B cell (primary cell): ENCODE results near the gene SFMBT1. TPM values are rescaled to one million over a fixed set of nuclear protein-coding genes. Genes with fewer than 3 reads are reported as not detected.

Source experiments
- ATAC-seq: fragments of 200-7000 bp; cut with Tn5 transposase; one replicate; pipeline ENCODE4 v1.10.0; 2021; ENCODE audit warnings: low read depth, mild to moderate bottlenecking, moderate number of reproducible peaks, moderate library complexity
- CTCF ChIA-PET: fragments of 350-600 bp; sonication (Branson Sonifier 250); formaldehyde crosslinking; loops from one replicate; lab custom pipeline; 2021; ENCODE audit warnings: antibody characterized with exemption, inconsistent platforms; lab: Charles Lee
- POLR2A ChIA-PET: fragments of 350-600 bp; sonication (Branson Sonifier 250); formaldehyde crosslinking; loops from one replicate; lab custom pipeline; 2021; ENCODE audit warnings: antibody characterized with exemption; lab: Charles Lee
- DNase-seq: peaks from one replicate; pipeline ENCODE4 v3.0.0; 2013
- H2AFZ ChIP-seq: 2 replicates; pipeline ENCODE4 v1.6.1; 2012; ENCODE audit warnings: mild to moderate bottlenecking, low read depth, low read length; ENCODE audit not compliant: insufficient read depth, poor library complexity, severe bottlenecking
- H3K27ac ChIP-seq, 2 donors: 1 replicate in 1 of 2; 2 replicates in 1 of 2; pipeline ENCODE4 v1.5.1; 2012 to 2013; ENCODE audit warnings: low read length in 2 of 2, mild to moderate bottlenecking in 2 of 2, moderate library complexity in 1 of 2
- H3K27me3 ChIP-seq, 4 experiments: fragments of 200-600 bp in 1 of 4; sonication (generic) in 1 of 4; replicated peaks in 1 of 4; 1 replicate in 2 of 4; 2 replicates in 2 of 4; pipeline versions ENCODE4 v1.6.1 to v1.7.0; 2013 to 2016; ENCODE audit warnings: low read length in 3 of 4, mild to moderate bottlenecking in 2 of 4, mixed read lengths in 1 of 4, moderate library complexity in 1 of 4; ENCODE audit not compliant: insufficient read depth in 4 of 4, control insufficient read depth in 3 of 4; ENCODE audit errors: control extremely low read depth in 1 of 4
- H3K36me3 ChIP-seq, 2 experiments: replicated peaks in 1 of 2; 1 replicate in 1 of 2; 2 replicates in 1 of 2; pipeline versions ENCODE4 v1.6.1 to v1.7.1; 2013; ENCODE audit warnings: low read length in 1 of 2; ENCODE audit not compliant: insufficient read depth in 2 of 2, control insufficient read depth in 1 of 2; ENCODE audit errors: control extremely low read depth in 1 of 2, extremely low read depth in 1 of 2
- H3K4me1 ChIP-seq, 2 donors: fragments of 200-600 bp in 1 of 2; sonication (generic) in 1 of 2; 1 replicate in 1 of 2; 2 replicates in 1 of 2; pipeline versions ENCODE4 v1.5.1 to v1.6.1; 2013 to 2017; ENCODE audit warnings: low read length in 2 of 2; ENCODE audit not compliant: control insufficient read depth in 2 of 2, insufficient read depth in 2 of 2
- H3K4me2 ChIP-seq: replicated peaks from 2 replicates; pipeline ENCODE3; 2012; ENCODE audit warnings: mild to moderate bottlenecking, low read depth, low read length; ENCODE audit not compliant: poor library complexity, severe bottlenecking
- H3K4me3 ChIP-seq, 5 experiments: fragments of 200-600 bp in 1 of 5; sonication (generic) in 1 of 5; 1 replicate in 3 of 5; 2 replicates in 2 of 5; pipeline versions ENCODE4 v1.5.1 to v1.7.0; 2011 to 2016; ENCODE audit warnings: low read length in 4 of 5, mild to moderate bottlenecking in 4 of 5, low read depth in 2 of 5, control low read depth in 1 of 5, moderate library complexity in 1 of 5; ENCODE audit not compliant: insufficient read depth in 1 of 5; ENCODE audit errors: control extremely low read depth in 1 of 5, extremely low read depth in 1 of 5
- H3K79me2 ChIP-seq: fragments of 200-600 bp; sonication (generic); one replicate; pipeline ENCODE4 v1.6.0; 2016; ENCODE audit warnings: low read length; ENCODE audit not compliant: control insufficient read depth, insufficient read depth
- H3K9ac ChIP-seq: fragments of 200-600 bp; sonication (generic); 2 replicates; pipeline ENCODE4 v1.6.1; 2017; ENCODE audit warnings: mild to moderate bottlenecking, low read length, moderate library complexity
- H3K9me3 ChIP-seq, 3 donors: one replicate each; pipeline versions ENCODE4 v1.6.1 to v1.7.1; 2013; ENCODE audit warnings: low read length in 2 of 3; ENCODE audit not compliant: control insufficient read depth in 2 of 3, insufficient read depth in 1 of 3; ENCODE audit errors: control extremely low read depth in 1 of 3
- H4K20me1 ChIP-seq: 2 replicates; pipeline ENCODE4 v1.6.0; 2012; ENCODE audit warnings: mild to moderate bottlenecking, low read length; ENCODE audit not compliant: insufficient read depth, control insufficient read depth, poor library complexity, severe bottlenecking
- H3K27ac Mint-ChIP-seq: one replicate; pipeline ENCODE4 v1.8.0; 2021; ENCODE audit warnings: mixed read lengths
- H3K27me3 Mint-ChIP-seq: one replicate; pipeline ENCODE4 v1.8.0; 2021; ENCODE audit warnings: mixed read lengths
- H3K4me1 Mint-ChIP-seq: one replicate; pipeline ENCODE4 v1.8.0; 2021; ENCODE audit warnings: mixed read lengths
- H3K4me3 Mint-ChIP-seq: one replicate; pipeline ENCODE4 v1.8.0; 2021; ENCODE audit warnings: mixed read lengths
- H3K9me3 Mint-ChIP-seq: one replicate; pipeline ENCODE4 v1.8.0; 2022; ENCODE audit warnings: mixed read lengths; ENCODE audit not compliant: insufficient read depth
- CTCF ChIP-seq: fragments of 200-600 bp; IDR thresholded peaks from one replicate; pipeline ENCODE4 v1.8.0; 2022; ENCODE audit warnings: antibody characterized with exemption, mild to moderate bottlenecking
- EZH2 ChIP-seq: IDR thresholded peaks from 2 replicates; pipeline ENCODE4 v1.6.1; 2012; ENCODE audit warnings: borderline replicate concordance, low read depth, mild to moderate bottlenecking, moderate library complexity, low read length; ENCODE audit not compliant: insufficient read depth, poor library complexity, severe bottlenecking
- WGBS: methylation state at CpG from one replicate; pipeline ENCODE4 v1.1.5; 2013; ENCODE audit warnings: missing lambda C conversion rate; ENCODE audit not compliant: insufficient coverage; 5-methylcytosine and 5-hydroxymethylcytosine counted together
- intact Hi-C: fragments of 100-400 bp; cut with micrococcal nuclease; formaldehyde crosslinking; loops from one replicate; pipeline ENCODE4 v1.10.0; 2022
- polyA plus RNA-seq: library from polyadenylated mRNA; depleted of rRNA; stranded (reverse); fragments of >200 nt; gene quantifications from 2 replicates; pipeline ENCODE4 v1.2.3, GENCODE V29; 2012
- total RNA-seq, 2 donors: library from RNA; stranded (reverse); fragments of 120-200 nt in 1 of 2; gene quantifications; 1 replicate in 1 of 2; 2 replicates in 1 of 2; pipeline versions ENCODE4 v1.2.3 to v1.2.4, GENCODE V29; 2013 to 2022

Gene SFMBT1
- total and polyA plus RNA-seq, 2 donors (not counting 1 experiment from before 2014, with no cell fraction given), result 9.9 to 55.8 TPM

GRCh38 chr3:53083521-53083920, 37.6 kb upstream of the SFMBT1 start:
- no peaks in the 10 kb centered on the region for H3K27me3 Mint-ChIP-seq
- CTCF ChIA-PET, result interaction anchor here (0.6 kb wide), 1 partner anchor 155 kb away, joined by 3 read pairs; no protein-coding TSS in a partner anchor

GRCh38 chr3:53082736-53083135, 36.9 kb upstream of the SFMBT1 start:
- no peak overlapping the region for H3K4me3 ChIP-seq
- H3K36me3 ChIP-seq, result peaks cover 0 to 4% of the 10 kb centered on the region in 2 experiments
- no peaks in the 10 kb centered on the region for H3K27me3 ChIP-seq
- no peaks in the 10 kb centered on the region for H3K9me3 Mint-ChIP-seq
- no peak overlapping the region for H3K9ac ChIP-seq
- ChIA-PET POLR2A (no interaction called here), CTCF (no interaction called here)
- H4K20me1 ChIP-seq, result no peaks in the 10 kb centered on the region
- 80% methylated on average over 3 of the region's 8 CpGs for WGBS
- H3K4me1 ChIP-seq, result no peaks in the 10 kb centered on the region
- intact Hi-C loops, result no loop called here
- H3K27ac Mint-ChIP-seq, result no peak overlapping the region
- H3K4me2 ChIP-seq, result no peak overlapping the region
- H3K4me1 Mint-ChIP-seq, result no peaks in the 10 kb centered on the region
- H3K79me2 ChIP-seq, result no peaks in the 10 kb centered on the region
- no peak for ATAC-seq
- no peaks in the 10 kb centered on the region for H3K9me3 ChIP-seq
- no peak for DNase-seq
- H3K4me3 Mint-ChIP-seq, result no peak overlapping the region
- TF ChIP-seq EZH2 (no peak), CTCF (no peak)
- H3K27me3 Mint-ChIP-seq, result no peaks in the 10 kb centered on the region
- H2AFZ ChIP-seq, result no peak overlapping the region
- H3K27ac ChIP-seq, result no peak overlapping the region

More at GRCh38 chr3:53083521-53083920, 37.6 kb upstream of the SFMBT1 start:
- no peak overlapping the region for H3K9ac ChIP-seq
- TF ChIP-seq CTCF (no peak), EZH2 (no peak)
- Mint-ChIP-seq H3K4me1 (no peaks in the 10 kb centered on the region), H3K9me3 (no peaks in the 10 kb centered on the region), H3K27ac (no peak overlapping the region), H3K4me3 (no peak overlapping the region)
- peaks cover 0 to 9% of the 10 kb centered on the region in 2 experiments for H3K36me3 ChIP-seq
- H3K27me3 ChIP-seq, result no peaks in the 10 kb centered on the region
- 61% methylated on average over 5 of the region's 8 CpGs for WGBS
- no peak overlapping the region for H3K4me2 ChIP-seq
- no peak overlapping the region for H3K27ac ChIP-seq
- ATAC-seq (no peak), DNase-seq (no peak)
- intact Hi-C loops, result no loop called here
- H2AFZ ChIP-seq, result no peak overlapping the region
- no peaks in the 10 kb centered on the region for H3K79me2 ChIP-seq
- no peaks in the 10 kb centered on the region for H3K9me3 ChIP-seq
- no peak overlapping the region for H3K4me3 ChIP-seq
- no peaks in the 10 kb centered on the region for H3K4me1 ChIP-seq
- no peaks in the 10 kb centered on the region for H4K20me1 ChIP-seq
- POLR2A ChIA-PET, result interaction anchor here (0.7 kb wide), 1 partner anchor 11 kb away, joined by 3 read pairs; no protein-coding TSS in a partner anchor
